Ammon's horn (tissue), 1 donor: ENCODE data around the gene PCDH18.
"Not testable (repeated sequence)": the region's sequence is repeated elsewhere in the genome, so short reads cannot be mapped to it uniquely, and the experiment has no call there.

Experiments used
- DNase-seq: peaks from one replicate; pipeline ENCODE4 v3.0.0-alpha.2; 2016; ENCODE audit warnings: low spot score

PCDH18 gene

DNA sequence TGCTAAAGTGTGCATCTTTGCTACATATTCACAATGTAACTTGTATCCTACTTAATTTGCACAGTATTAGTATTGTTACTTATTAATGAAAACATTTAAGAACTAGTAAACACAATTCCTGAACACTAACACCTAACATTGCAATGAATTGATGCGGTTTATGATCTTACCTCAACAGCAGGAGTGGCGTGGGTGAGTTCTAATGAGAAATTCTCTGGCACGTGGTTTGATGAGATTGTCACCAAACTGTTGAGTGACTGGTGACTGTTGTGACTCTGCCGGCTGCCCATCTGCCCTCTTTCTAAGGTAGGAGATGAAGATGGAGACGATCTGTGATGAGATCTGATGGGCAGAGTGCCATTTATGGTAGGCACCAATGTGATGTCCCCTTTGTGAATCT lies 2.9 kb downstream of the PCDH18 start:
- DNase-seq = no peak

- no peak for DNase-seq
These were observed 3.6 kb downstream of the PCDH18 start for GRCh38 chr4:137528673-137529072.

GRCh38 chr4:137526681-137527080 lies 5.6 kb downstream of the PCDH18 start:
- DNase-seq = no peak

- no peak for DNase-seq
These were observed 7.4 kb downstream of the PCDH18 start for GRCh38 chr4:137524725-137525369.

DNA sequence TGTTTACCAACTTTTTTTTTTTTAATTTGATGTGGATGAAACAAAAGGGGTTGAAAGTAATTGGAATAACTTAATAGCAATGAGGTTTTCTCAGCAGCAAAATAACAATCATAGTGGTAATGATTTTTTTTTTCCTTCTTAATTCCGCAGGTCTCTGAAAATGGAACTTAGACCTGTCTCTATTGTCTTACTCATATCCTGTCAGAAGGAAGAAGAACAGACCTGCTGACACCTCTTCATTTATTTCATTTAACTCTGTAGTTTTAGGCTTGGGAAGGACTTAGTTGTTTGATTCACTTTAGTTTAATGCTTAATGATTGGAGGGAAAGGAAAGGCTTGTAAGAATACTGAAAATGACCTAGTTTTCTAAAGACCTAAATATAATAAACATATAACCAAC lies 9.0 kb downstream of the PCDH18 start:
- DNase-seq = no peak

DNA sequence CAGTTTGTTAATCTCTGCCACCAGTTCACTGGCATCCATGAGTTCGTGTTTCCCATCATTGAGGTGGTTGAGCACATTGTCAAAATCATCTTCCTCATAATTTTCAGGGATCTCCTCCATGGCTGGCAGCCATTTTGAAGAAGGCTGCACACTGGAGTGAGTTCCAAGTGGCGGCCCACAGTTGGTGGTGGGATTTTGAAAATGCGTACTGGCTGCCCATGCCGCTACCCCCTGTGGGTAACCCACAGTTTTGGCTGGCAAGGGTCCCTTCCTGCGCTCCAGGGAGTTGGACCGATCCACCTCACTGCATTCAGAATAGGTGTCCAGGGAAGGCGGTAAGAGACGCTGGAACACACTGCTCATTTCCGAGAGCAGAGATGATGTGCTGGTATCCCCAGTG lies 11.2 kb downstream of the PCDH18 start:
- no peak for DNase-seq

DNA sequence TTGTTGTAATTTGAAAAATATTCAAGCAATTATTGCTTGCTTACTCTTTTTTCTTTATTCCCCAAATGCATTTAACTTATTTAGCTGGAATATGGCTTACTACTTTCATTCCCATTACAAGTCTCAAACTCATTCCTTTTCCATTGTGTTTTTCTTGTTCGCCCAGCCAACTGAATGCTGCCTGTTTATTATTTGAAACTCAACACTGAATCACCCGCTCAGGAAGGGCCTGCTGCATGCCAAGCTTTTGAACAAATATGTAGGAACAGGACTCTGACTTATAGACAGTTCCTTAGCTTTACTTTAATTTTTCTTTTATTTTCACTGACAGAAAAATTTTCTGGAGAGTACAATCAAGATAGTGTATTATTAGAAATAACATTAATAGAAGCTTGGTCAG lies 12.9 kb downstream of the PCDH18 start:
- DNase-seq = no peak

GRCh38 chr4:137517323-137517722 lies 15.0 kb downstream of the PCDH18 start:
- not testable (repeated sequence) for DNase-seq

DNA sequence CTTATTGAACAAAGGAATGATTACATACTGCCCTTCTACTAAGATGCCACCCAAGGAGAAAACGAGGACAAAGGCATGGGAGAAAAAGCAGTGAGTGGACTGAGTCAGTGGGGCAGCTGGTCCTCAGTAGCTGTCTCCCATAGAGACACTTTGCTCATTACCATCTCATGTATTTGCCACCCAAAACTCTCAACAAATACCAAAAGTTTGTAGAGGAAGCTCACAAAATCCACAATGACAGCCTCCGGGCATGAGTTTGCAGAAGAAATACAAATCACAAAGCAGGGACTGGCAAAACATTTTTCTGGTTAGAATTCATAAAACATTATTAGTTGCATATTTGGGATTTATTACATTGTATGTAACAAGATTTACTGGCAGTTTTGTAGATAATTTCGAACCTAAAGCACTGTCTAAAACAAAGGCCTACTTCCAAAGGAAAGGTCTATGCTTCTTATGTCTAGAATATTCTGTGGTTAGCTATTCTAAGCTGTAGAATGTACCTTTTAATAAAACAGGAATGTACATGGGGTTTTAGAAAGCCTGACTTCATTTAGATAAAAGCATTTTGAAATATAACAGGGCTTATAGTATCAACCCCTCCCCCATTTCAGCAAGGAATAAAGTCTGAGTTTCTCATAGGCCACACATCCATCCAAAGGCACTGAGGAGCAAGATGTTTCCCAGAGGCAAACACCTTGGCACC lies 17.7 kb downstream of the PCDH18 start:
- DNase-seq = no peak

- DNase-seq = peak; percentile 40
These were observed 21.6 kb downstream of the PCDH18 start for GRCh38 chr4:137510557-137511265.

DNA sequence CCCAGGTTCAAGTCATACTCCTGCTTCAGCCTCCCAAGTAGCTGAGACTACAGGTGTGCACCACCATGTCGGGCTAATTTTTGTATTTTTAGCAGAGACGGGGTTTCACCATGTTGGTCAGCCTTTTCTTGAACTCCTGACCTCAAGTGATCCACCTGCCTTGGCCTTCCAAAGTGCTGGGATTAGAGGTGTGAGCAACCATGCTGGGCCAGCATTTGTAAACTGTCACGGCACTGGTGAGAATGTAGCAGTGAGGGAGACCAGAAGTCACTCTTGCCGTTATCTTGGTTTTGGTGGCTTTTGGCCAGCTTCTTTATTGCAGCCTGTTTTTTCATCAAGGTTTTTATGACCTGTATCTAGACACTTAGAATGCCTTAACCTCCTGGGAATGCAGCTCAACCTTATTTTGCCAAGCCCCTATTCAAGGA lies 22.4 kb downstream of the PCDH18 start:
- no peak for DNase-seq

DNA sequence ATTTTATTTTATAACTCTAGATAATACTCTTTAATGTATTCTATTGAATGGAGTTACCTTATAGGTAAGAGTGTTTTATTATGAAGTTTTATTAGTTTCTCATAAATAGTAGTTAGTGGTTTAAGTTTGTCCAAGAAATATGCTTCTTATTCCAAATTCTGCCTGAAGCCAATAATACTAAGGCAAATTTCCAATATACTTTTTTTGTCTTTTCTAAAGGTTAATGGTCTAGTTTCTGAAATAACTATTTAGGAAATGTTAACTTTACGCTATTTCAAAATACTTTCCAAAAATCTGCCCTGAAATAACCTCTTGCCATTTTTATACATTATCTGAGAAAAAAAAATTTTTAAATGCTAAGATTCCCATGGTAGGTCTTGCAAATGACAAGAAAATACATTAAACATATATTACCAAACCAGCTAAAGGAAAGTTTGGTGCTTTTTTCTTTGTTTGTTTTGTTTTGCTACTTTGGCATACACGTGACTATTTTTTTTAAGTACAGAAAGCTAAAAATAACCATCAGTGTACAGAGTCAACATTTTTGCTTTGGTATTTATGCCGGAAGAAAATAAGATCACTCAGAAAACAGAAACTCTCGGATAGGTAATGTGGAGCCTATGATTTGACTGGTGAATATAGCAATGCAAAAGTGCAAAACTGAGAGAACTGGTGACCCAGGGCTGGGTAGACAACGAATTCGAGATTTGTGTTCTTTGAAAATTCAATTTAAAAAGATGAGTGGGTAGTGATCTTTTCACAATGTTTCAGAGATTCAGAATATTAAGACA lies 29.8 kb downstream of the PCDH18 start:
- DNase-seq = no peak

DNA sequence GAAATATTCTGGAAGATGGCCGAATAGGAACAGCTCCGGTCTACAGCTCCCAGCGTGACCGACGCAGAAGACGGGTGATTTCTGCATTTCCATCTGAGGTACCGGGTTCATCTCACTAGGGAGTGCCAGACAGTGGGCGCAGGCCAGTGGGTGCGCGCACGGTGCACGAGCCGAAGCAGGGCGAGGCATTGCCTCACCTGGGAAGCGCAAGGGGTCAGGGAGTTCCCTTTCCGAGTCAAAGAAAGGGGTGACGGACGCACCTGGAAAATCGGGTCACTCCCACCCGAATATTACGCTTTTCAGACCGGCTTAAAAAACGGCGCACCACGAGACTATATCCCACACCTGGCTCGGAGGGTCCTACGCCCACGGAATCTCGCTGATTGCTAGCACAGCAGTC lies 36.0 kb downstream of the PCDH18 start:
- not testable (repeated sequence) for DNase-seq

GRCh38 chr4:137495578-137495977 lies 36.7 kb downstream of the PCDH18 start:
- no peak for DNase-seq

- DNase-seq = not testable (repeated sequence)
These were observed 48.9 kb downstream of the PCDH18 start for GRCh38 chr4:137483313-137483959.

DNA sequence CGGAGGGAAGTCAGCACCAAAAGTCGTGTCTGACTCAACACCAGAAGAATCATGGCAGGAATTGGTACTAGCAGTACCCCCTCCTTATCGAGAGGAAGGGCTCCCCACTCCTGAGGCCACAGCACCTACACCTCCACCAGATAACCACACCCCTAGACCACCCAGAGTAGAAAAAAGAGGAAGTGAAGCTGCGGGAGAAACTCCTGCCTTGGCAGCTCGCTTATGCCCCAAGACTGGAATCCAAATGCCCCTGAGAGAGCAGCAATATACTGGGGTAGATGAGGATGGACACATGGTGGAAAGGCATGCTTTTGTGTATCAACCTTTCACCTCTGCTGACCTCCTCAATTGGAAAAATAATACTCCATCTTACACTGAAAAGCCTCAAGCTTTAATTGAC lies 52.6 kb downstream of the PCDH18 start:
- not testable (repeated sequence) for DNase-seq

- DNase-seq = no peak
These were observed 55.9 kb downstream of the PCDH18 start for GRCh38 chr4:137476345-137476744.

GRCh38 chr4:137474711-137475301 lies 57.5 kb downstream of the PCDH18 start:
- DNase-seq = peak; percentile 20

- DNase-seq = no peak
These were observed 60.4 kb downstream of the PCDH18 start for GRCh38 chr4:137471895-137472294.

- no peak for DNase-seq
These were observed 60.8 kb downstream of the PCDH18 start for GRCh38 chr4:137471461-137471860.

DNA sequence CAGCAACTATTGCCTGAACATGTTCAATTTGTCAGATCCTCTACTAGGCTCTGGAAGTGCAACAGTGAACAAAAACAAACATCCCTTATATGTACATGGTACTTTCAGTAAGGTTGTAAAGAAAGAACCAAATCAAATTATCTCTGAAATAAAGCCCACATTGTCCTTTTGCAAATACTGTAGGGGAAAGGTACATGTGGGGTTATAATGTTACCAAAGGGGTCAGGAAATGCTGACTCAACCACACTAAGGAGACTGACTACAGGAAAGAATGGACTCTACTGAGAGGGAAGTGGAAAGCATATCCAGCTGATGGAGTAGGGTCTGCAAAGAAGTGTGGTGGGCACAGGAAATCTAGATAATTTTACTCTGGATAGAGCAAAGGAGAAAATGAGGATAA lies 61.5 kb downstream of the PCDH18 start:
- DNase-seq = no peak
